GM21825 (cell line): ENCODE measurements around the gene GCSAM.
A peak's percentile ranks its signal among the peaks of the same experiment; 100 is the strongest.

ENCODE experiments used
- ATAC-seq: cut with Tn5 transposase; IDR thresholded peaks from one replicate; pipeline ENCODE4 v1.9.1; 2021; ENCODE audit warnings: mild to moderate bottlenecking, moderate library complexity; ENCODE audit not compliant: unreplicated experiment

The GCSAM gene

DNA sequence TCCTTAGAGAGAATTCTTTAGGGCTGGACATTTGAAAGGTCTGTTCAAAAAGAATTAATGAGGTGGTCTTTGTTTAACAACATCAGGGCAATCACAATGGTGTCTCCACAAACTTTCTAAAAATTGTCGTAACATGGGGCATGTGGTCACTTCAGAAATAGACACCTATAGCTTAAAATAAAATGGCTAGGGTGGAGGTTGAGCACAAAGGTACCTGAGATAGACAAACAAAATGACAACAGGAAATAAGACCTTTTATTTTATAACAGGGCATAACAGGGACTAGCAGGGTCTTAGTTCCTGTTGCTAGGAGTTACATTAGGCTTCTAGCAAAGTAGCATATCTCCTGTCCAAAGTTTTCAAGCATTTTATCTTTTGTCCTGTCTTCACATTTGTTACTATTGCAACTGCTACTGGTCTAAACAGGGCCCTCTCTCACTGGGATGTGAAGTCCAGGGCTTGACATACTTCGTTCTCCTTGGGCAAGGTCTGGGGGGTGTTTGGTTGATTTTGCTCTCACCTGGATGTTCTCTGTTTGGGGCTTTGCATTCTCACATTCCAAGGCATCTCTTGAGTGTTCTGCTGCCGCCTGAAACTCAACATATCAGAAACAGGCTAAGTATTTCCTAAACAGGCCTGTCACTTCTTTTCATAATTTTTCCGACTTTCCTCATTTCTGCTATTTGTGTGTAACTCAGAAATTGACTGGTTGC lies 3.0 kb downstream of the GCSAM start:
- no peak for ATAC-seq

- peak; percentile 45 for ATAC-seq
Observed at GRCh38 chr3:112128843-112129727, 4.0 kb downstream of the GCSAM start.

DNA sequence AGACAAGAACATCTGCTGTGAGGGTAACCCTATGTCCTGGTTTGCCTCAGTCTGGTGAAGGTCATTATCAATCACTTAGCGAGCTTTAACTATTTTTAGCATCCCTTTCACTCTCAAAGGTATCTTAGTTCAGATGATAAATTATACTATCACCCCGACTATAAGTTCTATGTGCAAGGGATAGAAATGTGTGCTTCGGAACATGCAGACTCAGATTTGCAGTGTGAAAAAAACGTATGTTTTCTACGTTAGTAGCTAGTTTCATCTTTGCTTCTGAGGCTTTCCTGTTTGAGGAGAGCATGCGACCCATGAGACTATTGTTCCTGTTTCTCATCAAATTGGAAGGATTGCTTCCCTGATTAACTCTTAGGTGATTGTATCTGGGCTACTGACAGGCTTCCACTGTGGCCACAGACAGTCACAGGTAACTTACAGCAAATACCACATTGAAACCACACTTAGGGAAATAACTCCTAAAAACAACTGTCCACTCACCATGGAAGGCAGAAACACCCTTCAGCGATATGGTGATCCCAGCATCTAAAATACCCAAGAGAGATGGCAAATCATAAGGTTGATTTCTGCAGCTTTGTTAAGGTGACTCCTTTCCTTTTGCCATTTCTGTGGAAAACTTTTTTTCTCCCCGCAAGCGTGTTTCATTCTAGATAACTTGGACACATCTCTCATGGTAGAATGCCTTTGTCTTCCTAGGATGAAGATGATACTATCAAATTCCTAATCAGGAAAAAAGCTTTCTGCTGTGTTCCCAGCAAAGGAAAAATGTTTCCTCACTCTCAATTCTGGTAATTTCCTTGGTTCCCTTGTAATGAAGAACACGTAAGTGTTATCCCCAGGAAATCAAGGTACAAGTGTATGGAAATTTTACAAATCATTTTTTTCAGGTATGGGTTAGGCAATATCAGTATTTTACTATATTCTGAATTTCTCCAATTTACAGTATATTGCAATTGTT lies 5.2 kb downstream of the GCSAM start:
- ATAC-seq: peak; percentile 25

- ATAC-seq: no peak
Observed at GRCh38 chr3:112126511-112126911, 6.5 kb downstream of the GCSAM start.

DNA sequence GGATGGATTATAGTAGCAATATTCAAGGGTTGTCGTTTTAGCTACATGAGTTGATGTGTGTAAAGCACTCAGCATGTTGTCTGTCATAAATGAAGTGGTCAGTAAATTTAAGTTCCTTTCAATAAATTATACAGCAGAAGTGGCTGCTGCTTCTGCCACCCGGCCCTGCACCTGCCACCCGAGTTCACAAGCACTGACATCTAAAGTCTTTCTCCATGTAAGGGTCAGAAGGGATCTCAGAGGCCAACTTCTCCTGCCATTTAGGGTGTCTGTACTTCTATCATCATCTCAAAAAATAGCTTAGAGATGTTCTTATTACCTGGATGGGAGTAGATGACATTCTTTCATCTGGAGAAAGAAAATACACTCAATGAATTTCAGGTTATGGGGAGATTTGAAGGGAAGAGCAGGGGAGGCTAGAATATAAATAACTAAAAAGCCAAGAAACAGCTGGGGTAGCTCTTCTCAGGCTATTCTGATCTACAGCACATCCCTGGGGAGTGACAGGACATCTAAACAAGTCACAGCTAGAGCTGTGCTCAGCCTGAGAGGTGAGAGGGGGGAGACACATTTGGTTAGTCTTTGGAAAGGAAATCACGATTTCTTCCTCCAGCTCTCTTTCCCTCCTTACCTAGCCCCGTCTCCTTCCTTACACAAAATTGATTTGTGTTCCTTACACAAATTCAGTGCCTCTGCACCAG lies 8.0 kb downstream of the GCSAM start:
- ATAC-seq: no peak

DNA sequence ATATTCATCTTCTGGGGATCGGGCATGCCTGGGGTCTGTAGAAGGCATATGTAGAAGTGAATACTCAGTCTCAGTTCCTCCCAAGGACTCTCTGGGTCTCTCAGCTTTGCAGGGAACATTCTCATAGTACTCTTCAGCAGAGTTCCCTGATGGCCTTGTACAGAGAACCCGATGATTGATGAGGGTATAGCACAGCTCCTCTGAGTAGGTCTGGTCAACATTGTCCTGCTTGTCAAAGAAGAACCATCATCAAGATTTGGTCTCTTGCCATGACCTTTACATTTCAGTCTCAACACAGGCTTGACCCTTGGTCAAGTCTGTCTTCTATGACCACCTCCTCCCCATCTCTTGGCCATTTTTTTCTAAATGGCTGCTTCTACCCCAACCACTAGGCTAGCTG lies 9.5 kb downstream of the GCSAM start:
- no peak for ATAC-seq

DNA sequence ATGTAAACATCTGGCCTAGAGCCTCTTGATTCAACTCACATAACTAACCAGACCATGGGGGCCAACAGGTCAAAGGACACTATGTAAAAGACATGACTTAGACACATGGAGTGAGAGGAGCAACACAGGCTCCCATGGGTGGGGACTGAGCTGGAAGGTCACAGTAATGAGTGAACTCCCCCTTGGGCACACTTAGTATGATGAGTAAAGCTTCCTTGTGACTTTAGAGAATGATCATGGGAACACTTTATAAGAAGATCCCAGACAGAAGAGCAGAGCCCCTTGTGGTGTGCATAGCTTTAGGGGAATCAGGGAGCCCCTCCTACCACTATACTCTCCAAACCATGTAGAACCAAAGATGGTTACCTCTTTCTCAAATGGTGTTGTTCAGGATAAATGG lies 10.2 kb downstream of the GCSAM start:
- no peak for ATAC-seq

- ATAC-seq: no peak
Observed at GRCh38 chr3:112121577-112122547, 11.2 kb downstream of the GCSAM start.

DNA sequence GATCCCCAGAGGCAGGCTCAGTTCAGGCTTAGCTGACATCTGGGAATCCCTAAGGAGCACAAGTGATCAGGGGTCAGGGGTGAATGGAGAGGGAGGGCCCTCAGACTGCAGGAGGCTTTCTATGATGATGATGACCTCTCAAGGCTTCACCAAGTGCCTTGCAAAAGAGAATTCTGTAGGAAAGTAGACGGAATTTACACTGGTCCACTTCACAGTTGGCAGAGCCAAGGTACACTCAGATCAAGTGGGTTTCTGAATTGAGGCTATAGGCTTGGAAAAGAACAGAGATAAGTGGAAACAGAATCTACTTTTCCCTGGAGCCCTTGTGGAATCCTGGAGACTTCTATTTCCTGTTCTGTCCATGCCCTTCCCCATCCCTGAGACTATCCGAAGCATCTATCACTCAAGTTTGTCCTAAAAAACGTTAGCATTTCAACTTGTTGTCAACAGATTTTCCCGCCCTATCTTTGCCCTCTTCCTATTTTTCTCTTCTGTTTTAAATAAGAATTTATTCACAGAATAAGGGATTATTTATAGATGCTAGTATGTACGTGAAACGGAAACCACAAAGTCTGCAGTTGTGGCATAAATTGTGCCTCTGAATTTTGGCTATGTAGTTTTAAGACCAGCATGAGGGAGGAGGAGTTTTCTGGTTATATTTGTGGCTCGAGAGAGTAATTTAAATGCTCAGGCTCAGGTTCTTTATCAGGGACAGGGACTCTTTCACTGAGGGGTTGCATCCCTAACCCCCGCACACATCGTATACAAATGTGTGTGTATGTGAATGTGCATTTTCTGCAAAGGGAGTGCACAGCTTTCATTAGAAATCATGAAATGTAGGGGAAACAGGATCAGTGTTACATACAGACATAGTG lies 12.8 kb downstream of the GCSAM start:
- no peak for ATAC-seq

DNA sequence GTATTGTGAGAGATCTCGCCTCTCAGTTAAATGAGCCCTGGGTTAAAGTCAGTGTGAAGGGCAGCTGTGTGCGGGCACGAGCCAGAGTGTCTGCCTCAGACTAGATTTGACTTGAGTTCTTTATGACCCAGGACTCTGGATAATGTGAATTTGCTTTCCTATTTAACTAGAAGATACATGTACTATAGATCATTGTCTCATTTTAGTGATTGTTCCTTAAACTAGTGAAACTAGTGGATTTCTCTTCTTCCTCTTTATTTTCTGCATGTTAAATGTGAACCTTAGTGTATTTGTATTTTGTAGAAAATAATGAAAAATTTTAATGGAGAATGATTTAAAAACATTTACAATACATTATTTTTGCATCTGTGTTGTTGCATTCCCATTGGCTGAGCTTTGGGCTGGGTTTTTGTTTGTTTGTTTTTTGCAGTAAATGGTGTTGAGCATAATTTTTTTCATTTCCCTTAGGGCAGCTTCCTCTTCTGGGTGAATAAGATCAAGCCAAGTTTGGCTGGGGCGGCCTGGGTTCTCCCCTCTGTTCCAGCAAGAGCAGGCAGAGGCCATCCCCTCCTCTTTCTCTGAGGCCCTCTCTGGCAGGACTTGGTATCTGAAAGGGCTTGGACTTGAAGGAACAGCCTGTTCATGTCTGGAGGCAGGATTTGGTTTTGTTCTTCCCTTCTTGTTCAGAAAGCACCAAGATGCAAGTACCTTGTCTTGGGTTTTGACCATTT lies 15.0 kb downstream of the GCSAM start:
- peak; percentile 25 for ATAC-seq

GRCh38 chr3:112117415-112117814 lies 15.6 kb downstream of the GCSAM start:
- ATAC-seq: no peak

GRCh38 chr3:112116748-112117186 lies 16.3 kb downstream of the GCSAM start:
- no peak for ATAC-seq

- no peak for ATAC-seq
Observed at GRCh38 chr3:112115806-112116383, 17.2 kb downstream of the GCSAM start.

DNA sequence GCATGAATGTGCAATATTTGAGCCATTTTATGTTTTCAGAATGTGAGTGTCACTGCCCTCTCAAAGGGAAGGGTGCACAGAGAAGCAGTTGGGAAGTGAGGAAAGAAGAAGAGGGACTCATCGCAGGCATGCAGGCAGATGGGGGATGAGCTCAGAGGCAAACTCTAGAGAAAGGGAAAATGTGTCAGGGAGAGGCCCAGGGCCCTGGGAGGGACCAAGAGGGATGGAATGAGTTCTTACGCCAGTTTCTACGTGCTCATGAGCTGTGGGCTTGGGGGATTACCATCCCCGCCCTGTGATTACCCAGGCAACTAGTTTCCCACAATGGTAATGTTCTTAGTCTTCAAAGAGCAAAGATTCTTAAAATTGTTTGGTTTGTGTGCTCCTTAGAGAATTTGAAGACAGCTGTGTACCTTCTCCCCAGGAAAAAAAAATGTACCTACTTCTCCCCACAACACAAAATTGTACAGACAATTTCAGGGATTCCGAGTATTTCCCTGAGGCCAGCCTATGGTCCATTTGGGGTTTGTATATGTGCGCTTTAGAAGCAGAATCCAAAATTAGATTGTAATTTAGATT lies 17.8 kb downstream of the GCSAM start:
- peak; percentile 37 for ATAC-seq

DNA sequence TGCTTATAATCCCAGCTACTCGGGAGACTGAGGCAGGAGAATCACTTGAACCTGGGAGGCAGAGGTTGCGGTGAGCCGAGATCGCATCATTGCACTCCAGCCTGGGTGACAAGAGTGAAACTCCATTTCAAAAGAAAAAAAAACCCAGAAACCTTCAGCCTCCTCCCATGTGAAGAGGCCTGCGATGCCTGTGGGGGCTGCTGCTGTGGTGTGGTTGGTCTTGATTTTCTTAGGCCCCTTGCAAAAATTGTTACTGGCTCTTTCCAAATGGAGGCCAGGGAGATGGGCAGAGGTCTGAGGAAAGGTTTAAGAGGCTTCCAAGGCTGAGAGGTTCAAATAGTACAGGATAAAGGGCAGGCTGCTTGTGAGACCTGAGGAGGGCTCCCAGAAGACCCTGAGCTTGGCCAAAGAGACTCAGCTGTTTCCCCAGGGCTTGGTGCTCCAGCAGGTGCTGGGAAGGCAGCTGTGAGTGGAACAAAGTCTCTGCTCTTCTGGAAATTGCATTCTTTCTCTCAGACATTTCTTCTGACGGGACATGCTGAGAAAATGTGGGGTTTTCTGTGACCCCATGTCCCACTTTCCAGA lies 18.4 kb downstream of the GCSAM start:
- peak; percentile 29 for ATAC-seq

GRCh38 chr3:112111785-112112402 lies 21.2 kb downstream of the GCSAM start:
- ATAC-seq: peak; percentile 52
